K562 (cell line): Measurements from ENCODE around the gene PEX5. TPM values are rescaled to one million over a fixed set of nuclear protein-coding genes. Genes with fewer than 3 reads are reported as not detected.

Source experiments
- ATAC-seq: fragments of 200-7000 bp; cut with Tn5 transposase; 3 replicates; pipeline ENCODE4 v1.9.1; 2020; ENCODE audit warnings: moderate library complexity
- BruUV-seq: library from RNA; stranded (reverse); fragments of 400-500 nt; replicated peaks from 2 replicates; lab custom pipeline; 2021; lab: Mats Ljungman, UMichigan
- CTCF ChIA-PET: fragments of 300-600 bp; formaldehyde crosslinking; extraction: SDS; loops from one replicate; lab custom pipeline; 2021; ENCODE audit warnings: low intra/inter-chr PET ratio; lab: Yijun Ruan, JAX
- POLR2A ChIA-PET: fragments of 300-600, 350-650 bp; sonication (Branson Sonifier 250); formaldehyde crosslinking; extraction: SDS; loops from one replicate; lab custom pipeline; 2021; ENCODE audit warnings: antibody characterized with exemption, inconsistent platforms; lab: Yijun Ruan, JAX
- DNase-seq, 4 experiments: peaks; one replicate each; pipeline versions ENCODE4 v3.0.0 to v3.0.0-alpha.2; 2011 to 2018; ENCODE audit warnings: low spot score in 3 of 4, mixed read lengths in 3 of 4; ENCODE audit errors: extremely low read depth in 1 of 4
- FAIRE-seq: peaks from 2 replicates; lab custom pipeline; 2011; peaks lifted over from hg19 to GRCh38; lab: Jason Lieb, UNC
- H2AFZ ChIP-seq: 2 replicates; pipeline ENCODE4 v1.6.0; 2011; ENCODE audit warnings: low read depth, low read length, control low read depth, inconsistent platforms
- H3K27ac ChIP-seq: fragments of 200-600 bp; 3 replicates; pipeline ENCODE4 v1.8.0; 2011; ENCODE audit warnings: low read depth, mild to moderate bottlenecking, control low read depth, inconsistent platforms, low read length, moderate library complexity, mixed read lengths; ENCODE audit errors: extremely low read depth
- H3K27me3 ChIP-seq, 2 experiments: fragments of 300-600 bp in 1 of 2; 2 replicates in 1 of 2; 3 replicates in 1 of 2; pipeline versions ENCODE4 v1.6.0 to v1.8.0; 2011; ENCODE audit warnings: inconsistent platforms in 2 of 2, low read length in 2 of 2, mild to moderate bottlenecking in 1 of 2, mixed read lengths in 1 of 2, moderate library complexity in 1 of 2; ENCODE audit not compliant: control insufficient read depth in 2 of 2, insufficient read depth in 2 of 2
- H3K36me3 ChIP-seq: fragments of 300-600 bp; 3 replicates; pipeline ENCODE4 v1.8.0; 2011; ENCODE audit warnings: mild to moderate bottlenecking, low read length, inconsistent platforms; ENCODE audit not compliant: control insufficient read depth, insufficient read depth
- H3K4me1 ChIP-seq, 2 experiments: fragments of 200-600 bp in 1 of 2; replicated peaks in 1 of 2; 2 replicates in 1 of 2; 3 replicates in 1 of 2; pipeline versions ENCODE4 v1.5.1 to v1.8.0; 2011; ENCODE audit warnings: inconsistent platforms in 2 of 2, low read length in 2 of 2, mild to moderate bottlenecking in 1 of 2, mixed read lengths in 1 of 2, moderate library complexity in 1 of 2; ENCODE audit not compliant: control insufficient read depth in 2 of 2, insufficient read depth in 2 of 2
- H3K4me2 ChIP-seq: 2 replicates; pipeline ENCODE4 v1.6.1; 2011; ENCODE audit warnings: low read length, control low read depth, inconsistent platforms, mixed read lengths; ENCODE audit not compliant: insufficient read depth
- H3K4me3 ChIP-seq: fragments of 200-600 bp; sonication (generic), shearing (Covaris generic); 2 replicates; pipeline ENCODE4 v1.5.1; 2016; ENCODE audit warnings: control low read depth, inconsistent platforms
- H3K79me2 ChIP-seq: fragments of 200-600 bp; 3 replicates; pipeline ENCODE4 v1.8.0; 2011; ENCODE audit warnings: low read length, inconsistent platforms; ENCODE audit not compliant: control insufficient read depth, insufficient read depth
- H3K9ac ChIP-seq, 2 experiments: 2 replicates each; pipeline versions ENCODE4 v1.6.0 to v1.6.1; 2011; ENCODE audit warnings: low read depth in 2 of 2, low read length in 2 of 2, control low read depth in 1 of 2, inconsistent platforms in 1 of 2, mild to moderate bottlenecking in 1 of 2, mixed read lengths in 1 of 2; ENCODE audit not compliant: insufficient read depth in 1 of 2
- H3K9me1 ChIP-seq: one replicate; pipeline ENCODE4 v1.6.0; 2011; ENCODE audit warnings: inconsistent platforms, mild to moderate bottlenecking, low read length, moderate library complexity; ENCODE audit not compliant: control insufficient read depth, insufficient read depth
- H3K9me3 ChIP-seq: replicated peaks from 2 replicates; pipeline ENCODE4 v1.5.1; 2011; ENCODE audit warnings: low read depth, low read length, inconsistent platforms; ENCODE audit not compliant: control insufficient read depth, insufficient read depth
- H4K20me1 ChIP-seq: replicated peaks from 2 replicates; pipeline ENCODE4 v1.6.1; 2011; ENCODE audit warnings: low read length, inconsistent platforms, mixed read lengths; ENCODE audit not compliant: control insufficient read depth, insufficient read depth
- CBFB ChIP-seq: sonication (generic); formaldehyde crosslinking; IDR thresholded peaks from 2 replicates; pipeline ENCODE4 v1.4.0; 2020; ENCODE audit warnings: mild to moderate bottlenecking, missing genetic modification reagents
- HLTF ChIP-seq: fragments of 450-650 bp; IDR thresholded peaks from 2 replicates; pipeline ENCODE4 v1.6.1; 2016
- KDM1A ChIP-seq, 2 experiments: fragments of 450-650 bp; IDR thresholded peaks; 2 replicates each; pipeline ENCODE4 v1.6.1; 2016; ENCODE audit warnings: mild to moderate bottlenecking in 2 of 2
- NBN ChIP-seq: fragments of 450-650 bp; IDR thresholded peaks from 2 replicates; pipeline ENCODE4 v1.6.1; 2016; ENCODE audit warnings: low read depth, mild to moderate bottlenecking
- RBFOX2 ChIP-seq: fragments of 200-400 bp; formaldehyde crosslinking; IDR thresholded peaks from 2 replicates; pipeline ENCODE4 v1.6.1; 2017; ENCODE audit warnings: low read depth, mild to moderate bottlenecking, low read length, moderate library complexity
- SMARCA4 ChIP-seq: fragments of 450-650 bp; IDR thresholded peaks from 2 replicates; pipeline ENCODE4 v1.6.1; 2016
- U2AF2 ChIP-seq: fragments of 200-400 bp; formaldehyde crosslinking; optimal IDR thresholded peaks from 2 replicates; pipeline ENCODE3; 2017; ENCODE audit warnings: low read depth, mild to moderate bottlenecking, low read length
- ZBTB40 ChIP-seq, 2 experiments: fragments of 450-650 bp in 1 of 2; sonication (generic) in 1 of 2; formaldehyde crosslinking in 1 of 2; IDR thresholded peaks; 2 replicates each; pipeline versions ENCODE4 v1.7.1 to v1.9.0; 2016 to 2022; ENCODE audit warnings: inconsistent platforms in 1 of 2, mild to moderate bottlenecking in 1 of 2, missing genetic modification reagents in 1 of 2
- ZNF143 ChIP-seq: sonication (generic); formaldehyde crosslinking; IDR thresholded peaks from 2 replicates; pipeline ENCODE4 v1.9.0; 2022; ENCODE audit warnings: mild to moderate bottlenecking, missing genetic modification reagents
- ZNF175 ChIP-seq: fragments of 200-800 bp; sonication (Bioruptor generic); IDR thresholded peaks from 2 replicates; pipeline ENCODE4 v1.6.1; 2016; ENCODE audit warnings: low read depth, mild to moderate bottlenecking, missing genetic modification characterization, missing compliant biosample characterization
- WGBS: fragments of 100-300 bp; shearing (Covaris generic); methylation state at CpG from one replicate; pipeline ENCODE4 v1.1.6; 2016; ENCODE audit warnings: low coverage, mixed read lengths; ENCODE audit not compliant: insufficient coverage; ENCODE audit errors: missing lambda C conversion rate; 5-methylcytosine and 5-hydroxymethylcytosine counted together
- in situ Hi-C: fragments of 300-500 bp; cut with MboI; formaldehyde crosslinking; loops from 4 replicates; pipeline ENCODE4 v1.15.0; 2018; ENCODE audit warnings: inconsistent platforms, mixed read lengths
- intact Hi-C: fragments of 100-400 bp; cut with micrococcal nuclease; formaldehyde crosslinking; loops from 2 replicates; pipeline ENCODE4 v1.14.2; 2022
- polyA plus RNA-seq, 8 experiments: library from polyadenylated mRNA; depleted of rRNA in 4 of 8; stranded (reverse) in 5 of 8; unstranded in 3 of 8; fragments of >200 nt; fragmentation: Nextera tagmentation in 2 of 8; fragmentation: Illumina TruSeq in 1 of 8; extraction: Ambion mirVana in 2 of 8; extraction: Trizol in 1 of 8; gene quantifications; 2 replicates each; pipeline versions ENCODE4 v1.2.1 to v1.2.3, GENCODE V29; 2011 to 2014; ENCODE audit warnings: inconsistent platforms in 1 of 8, missing spikeins in 1 of 8
- total RNA-seq, 7 experiments: library from RNA; depleted of rRNA in 6 of 7; stranded (reverse); fragments of >200 nt in 6 of 7; fragmentation: Illumina TruSeq in 2 of 7; extraction: Trizol in 2 of 7; gene quantifications; 2 replicates each; pipeline versions ENCODE4 v1.2.1 to v1.2.3, GENCODE V29; 2011 to 2021; ENCODE audit warnings: low replicate concordance in 1 of 7

The PEX5 gene
- total and polyA plus RNA-seq, 9 of the 15 experiments (the other 6 are each of a cell fraction or from before 2014, with no cell fraction given), result 1.4 to 26.1 (median 14.0) TPM

DNA sequence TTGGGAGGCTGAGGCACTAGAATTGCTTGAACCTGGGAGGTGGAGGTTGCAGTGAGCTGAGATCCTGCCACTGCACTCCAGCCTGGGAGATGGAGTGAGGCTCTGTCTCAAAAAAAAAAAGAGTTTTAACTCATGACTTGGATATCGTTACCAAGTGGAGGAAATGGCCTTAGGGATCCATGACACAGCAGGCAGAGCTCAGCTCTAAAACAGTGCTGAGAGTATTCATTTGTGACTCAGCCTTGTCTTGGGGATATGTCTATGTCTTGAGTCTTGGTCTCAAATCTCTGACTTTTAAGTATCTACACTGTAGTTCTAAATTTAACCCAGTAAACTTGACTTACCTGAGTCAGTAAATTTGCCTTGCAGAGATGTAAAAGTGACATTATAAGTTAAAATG is 8.8 kb upstream of the PEX5 start:
- no peak overlapping the region for H3K27ac ChIP-seq
- TF ChIP-seq ZNF143 (CRISPR knock-in tag) (no peak), SMARCA4 (no peak), ZBTB40 (IDR thresholded peaks at IDR 0.05) (no peak), ZBTB40 (CRISPR knock-in tag; IDR thresholded peaks at IDR 0.05) (no peak), CBFB (CRISPR knock-in tag) (no peak), U2AF2 (no peak), KDM1A (IDR thresholded peaks at IDR 0.05) (no peak), NBN (no peak), ZNF175 (CRISPR knock-in tag) (no peak), RBFOX2 (no peak), HLTF (no peak)
- no peaks in the 10 kb centered on the region for H4K20me1 ChIP-seq
- 0% methylated on average over 1 of the region's 1 CpG for WGBS
- no peak overlapping the region for H3K4me3 ChIP-seq
- H3K9ac ChIP-seq, result no peak overlapping the region
- no peaks in the 10 kb centered on the region for H3K9me3 ChIP-seq
- no peaks in the 10 kb centered on the region for H3K27me3 ChIP-seq
- in situ Hi-C loops (no loop called here), intact Hi-C loops (loop anchor here (10.0 kb wide), 1 partner anchor 216 kb away; no protein-coding TSS in a partner anchor)
- H3K36me3 ChIP-seq, result no peaks in the 10 kb centered on the region
- no peak overlapping the region for H2AFZ ChIP-seq
- no peaks in the 10 kb centered on the region for H3K9me1 ChIP-seq
- no peak for DNase-seq
- POLR2A ChIA-PET, result interaction anchor here (0.7 kb wide), 1 partner anchor 914 kb away, joined by 4 read pairs; no protein-coding TSS in a partner anchor
- FAIRE-seq, result no peak
- ATAC-seq, result no peak
- CTCF ChIA-PET, result no interaction called here
- H3K4me1 ChIP-seq, result no peaks in the 10 kb centered on the region
- no peaks in the 10 kb centered on the region for H3K79me2 ChIP-seq
- no peak overlapping the region for H3K4me2 ChIP-seq
- BruUV-seq, result no TSS peak
